Mesendoderm (in vitro differentiated cells): Measurements from ENCODE around the gene ZDHHC17.
A peak's percentile ranks its signal among the peaks of the same experiment; 100 is the strongest.
"Not testable (repeated sequence)": the region's sequence is repeated elsewhere in the genome, so short reads cannot be mapped to it uniquely, and the experiment has no call there.

ENCODE experiments used
- DNase-seq: peaks from one replicate; pipeline ENCODE4 v3.0.0; 2013
- H2AK5ac ChIP-seq: 2 replicates; pipeline ENCODE4 v1.6.1; 2013; ENCODE audit warnings: low read length, inconsistent platforms
- H2BK120ac ChIP-seq: 2 replicates; pipeline ENCODE4 v1.6.1; 2013; ENCODE audit warnings: low read depth, mild to moderate bottlenecking, low read length, moderate library complexity, mixed read lengths
- H2BK15ac ChIP-seq: replicated peaks from 2 replicates; pipeline ENCODE4 v1.6.1; 2013; ENCODE audit warnings: low read depth, mild to moderate bottlenecking, moderate library complexity
- H2BK5ac ChIP-seq: 2 replicates; pipeline ENCODE4 v1.6.1; 2013; ENCODE audit warnings: low read length, inconsistent platforms
- H3K18ac ChIP-seq: 2 replicates; pipeline ENCODE4 v1.6.1; 2013; ENCODE audit warnings: mild to moderate bottlenecking, low read length, mixed read lengths
- H3K23ac ChIP-seq: one replicate; pipeline ENCODE4 v1.6.1; 2013; ENCODE audit warnings: low read length
- H3K27ac ChIP-seq: 2 replicates; pipeline ENCODE4 v1.5.1; 2013; ENCODE audit warnings: low read depth, mild to moderate bottlenecking, inconsistent platforms, low read length, moderate library complexity
- H3K27me3 ChIP-seq: 2 replicates; pipeline ENCODE4 v1.6.1; 2013; ENCODE audit warnings: low read length, control low read depth, mild to moderate bottlenecking, inconsistent platforms; ENCODE audit not compliant: insufficient read depth, poor library complexity
- H3K36me3 ChIP-seq: 2 replicates; pipeline ENCODE4 v1.6.1; 2013; ENCODE audit warnings: low read length, inconsistent platforms; ENCODE audit not compliant: control insufficient read depth, insufficient read depth
- H3K4ac ChIP-seq: one replicate; pipeline ENCODE4 v1.6.1; 2013; ENCODE audit warnings: low read depth, mild to moderate bottlenecking, low read length, moderate library complexity
- H3K4me1 ChIP-seq: 2 replicates; pipeline ENCODE4 v1.6.1; 2013; ENCODE audit warnings: low read depth, low read length, inconsistent platforms; ENCODE audit not compliant: control insufficient read depth
- H3K4me2 ChIP-seq: 2 replicates; pipeline ENCODE4 v1.6.1; 2013; ENCODE audit warnings: low read length
- H3K4me3 ChIP-seq: 2 replicates; pipeline ENCODE4 v1.5.1; 2013; ENCODE audit warnings: mild to moderate bottlenecking, low read length
- H3K56ac ChIP-seq: one replicate; pipeline ENCODE4 v1.6.1; 2013; ENCODE audit warnings: low read length
- H3K79me1 ChIP-seq: 2 replicates; pipeline ENCODE4 v1.6.1; 2013; ENCODE audit warnings: low read length, inconsistent platforms
- H3K79me2 ChIP-seq: 2 replicates; pipeline ENCODE4 v1.6.1; 2013; ENCODE audit warnings: mild to moderate bottlenecking, low read length; ENCODE audit not compliant: control insufficient read depth, insufficient read depth
- H3K9ac ChIP-seq: 2 replicates; pipeline ENCODE4 v1.6.1; 2013; ENCODE audit warnings: low read length, inconsistent platforms
- H4K5ac ChIP-seq: one replicate; pipeline ENCODE4 v1.6.1; 2013; ENCODE audit warnings: low read length
- H4K8ac ChIP-seq: one replicate; pipeline ENCODE4 v1.6.1; 2013; ENCODE audit warnings: low read depth, mild to moderate bottlenecking, control low read depth, low read length, moderate library complexity
- WGBS: extraction: QIAGEN DNeasy Blood & Tissue Kit; methylation state at CpG from one replicate; pipeline ENCODE4 v1.1.7; 2013; ENCODE audit warnings: low lambda C conversion rate, missing lambda C conversion rate; ENCODE audit not compliant: insufficient coverage; ENCODE audit errors: extremely low coverage; 5-methylcytosine and 5-hydroxymethylcytosine counted together

ZDHHC17 gene

DNA sequence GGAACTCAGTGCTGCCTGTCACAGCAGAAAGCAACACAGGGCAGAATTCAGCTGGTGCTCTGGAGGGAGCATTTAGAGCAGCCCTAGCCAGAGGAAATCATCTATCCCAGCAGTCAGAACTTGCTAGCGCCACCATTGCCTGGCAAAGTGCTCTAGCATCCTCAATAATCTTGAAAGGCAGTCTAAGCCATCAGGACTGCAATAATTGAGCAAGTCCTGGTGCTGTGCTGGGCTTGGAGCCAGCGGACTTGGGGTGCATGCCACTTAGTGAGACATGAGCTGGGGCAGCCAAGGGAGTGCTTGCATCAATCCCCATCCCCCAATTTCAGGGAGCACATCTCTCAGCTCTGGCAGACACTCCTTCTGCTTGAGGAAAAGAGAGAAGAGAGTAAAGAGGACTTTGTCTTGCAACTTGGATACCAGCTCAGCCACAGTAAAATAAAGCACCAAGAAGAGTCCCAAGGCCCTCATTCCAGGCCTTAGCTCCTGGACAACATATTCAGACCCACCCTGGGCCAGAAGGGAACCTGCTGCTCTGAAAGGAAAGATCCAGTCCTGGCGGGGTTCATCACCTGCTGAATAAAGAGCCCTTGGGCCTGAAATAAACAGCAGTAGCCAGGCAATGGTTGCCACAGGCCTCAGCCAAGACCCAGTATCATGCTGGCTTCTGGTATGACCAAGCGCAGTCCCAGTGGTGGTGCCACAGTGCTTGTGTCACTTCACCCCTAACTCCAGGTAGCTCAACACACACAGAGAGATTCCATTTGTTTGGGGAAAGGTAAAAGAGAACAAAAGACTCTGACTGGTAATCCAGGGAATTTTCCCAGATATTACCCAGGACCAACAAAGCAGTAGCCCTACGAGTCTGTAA, 44.5 kb upstream of the ZDHHC17 start:
- H2BK15ac ChIP-seq, result no peak overlapping the region
- no peak overlapping the region for H3K4me3 ChIP-seq
- peak overlapping the region; percentile 13 for H3K27ac ChIP-seq
- H3K23ac ChIP-seq, result peak overlapping the region; percentile 10
- peak overlapping the region; percentile 27 for H3K4ac ChIP-seq
- no peaks in the 10 kb centered on the region for H3K27me3 ChIP-seq
- no peak overlapping the region for H4K5ac ChIP-seq
- H3K79me2 ChIP-seq, result no peaks in the 10 kb centered on the region
- H3K36me3 ChIP-seq, result no peaks in the 10 kb centered on the region
- H3K4me1 ChIP-seq, result no peaks in the 10 kb centered on the region
- WGBS, result no CpG with 5 or more reads among the region's 5 CpGs
- peak overlapping the region; percentile 23 for H3K18ac ChIP-seq
- H2BK5ac ChIP-seq, result no peak overlapping the region
- DNase-seq, result no peak
- H4K8ac ChIP-seq, result no peak overlapping the region
- no peak overlapping the region for H3K4me2 ChIP-seq
- H3K9ac ChIP-seq, result no peak overlapping the region
- no peaks in the 10 kb centered on the region for H3K79me1 ChIP-seq
- H3K56ac ChIP-seq, result no peak overlapping the region
- peak overlapping the region; percentile 10 for H2BK120ac ChIP-seq
- no peak overlapping the region for H2AK5ac ChIP-seq

DNA sequence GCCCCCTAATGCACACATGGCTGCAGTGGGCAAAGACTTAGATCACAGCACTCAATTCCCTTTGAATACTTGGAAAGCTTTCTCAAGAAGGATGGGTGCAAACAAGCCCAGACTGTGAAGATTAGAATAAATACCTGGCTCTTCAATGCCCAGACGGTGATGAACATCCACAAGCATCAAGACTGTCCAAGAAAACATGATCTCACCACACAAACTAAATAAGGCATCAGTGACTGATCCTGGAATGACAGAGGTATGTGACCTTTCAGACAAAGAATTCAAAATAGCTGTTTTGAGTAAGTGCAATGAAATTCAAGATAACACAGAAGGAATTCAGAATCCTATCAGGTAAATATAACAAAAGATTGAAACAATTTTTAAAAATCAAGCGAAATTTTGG, 43.8 kb upstream of the ZDHHC17 start:
- H4K5ac ChIP-seq, result no peak overlapping the region
- no peak overlapping the region for H3K4me2 ChIP-seq
- no peaks in the 10 kb centered on the region for H3K27me3 ChIP-seq
- H3K18ac ChIP-seq, result peak overlapping the region; percentile 23
- H3K4me1 ChIP-seq, result no peaks in the 10 kb centered on the region
- peak; percentile 80 for DNase-seq
- H3K79me1 ChIP-seq, result no peaks in the 10 kb centered on the region
- no peak overlapping the region for H2BK5ac ChIP-seq
- H2BK120ac ChIP-seq, result peak overlapping the region; percentile 10
- H3K4me3 ChIP-seq, result no peak overlapping the region
- H3K4ac ChIP-seq, result peak overlapping the region; percentile 27
- no peaks in the 10 kb centered on the region for H3K36me3 ChIP-seq
- no peak overlapping the region for H3K23ac ChIP-seq
- H3K79me2 ChIP-seq, result no peaks in the 10 kb centered on the region
- H2AK5ac ChIP-seq, result no peak overlapping the region
- H3K9ac ChIP-seq, result no peak overlapping the region
- H2BK15ac ChIP-seq, result no peak overlapping the region
- WGBS, result no CpG with 5 or more reads among the region's 2 CpGs
- H4K8ac ChIP-seq, result no peak overlapping the region
- H3K27ac ChIP-seq, result peak overlapping the region; percentile 13
- no peak overlapping the region for H3K56ac ChIP-seq

DNA sequence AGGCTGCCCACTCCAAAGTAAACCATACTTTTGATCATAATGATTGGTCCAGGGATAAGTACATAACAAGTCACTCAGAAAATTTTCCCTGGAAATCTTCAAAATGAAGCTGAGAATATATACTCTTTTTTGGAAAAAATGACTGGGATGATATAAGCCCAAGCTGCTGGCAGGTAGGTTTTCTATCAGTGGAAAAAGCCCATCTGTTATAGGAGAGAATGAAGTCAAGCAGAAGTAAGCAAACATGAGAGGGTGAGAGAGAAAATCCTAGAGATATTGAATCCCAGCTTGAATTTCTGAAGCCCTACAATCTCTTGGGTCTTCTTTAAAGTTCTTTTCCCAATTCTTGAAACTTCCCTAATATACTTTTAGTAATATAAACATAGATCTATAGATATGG, 37.3 kb upstream of the ZDHHC17 start:
- no peaks in the 10 kb centered on the region for H3K27me3 ChIP-seq
- no peaks in the 10 kb centered on the region for H3K36me3 ChIP-seq
- DNase-seq, result no peak
- no peaks in the 10 kb centered on the region for H3K79me2 ChIP-seq
- H2AK5ac ChIP-seq, result no peak overlapping the region
- no peak overlapping the region for H3K4me2 ChIP-seq
- H2BK5ac ChIP-seq, result no peak overlapping the region
- no peak overlapping the region for H3K9ac ChIP-seq
- H2BK120ac ChIP-seq, result no peak overlapping the region
- no peak overlapping the region for H3K4ac ChIP-seq
- no peak overlapping the region for H3K18ac ChIP-seq
- no peak overlapping the region for H4K8ac ChIP-seq
- no peak overlapping the region for H3K56ac ChIP-seq
- no peak overlapping the region for H3K4me3 ChIP-seq
- H2BK15ac ChIP-seq, result no peak overlapping the region
- no peaks in the 10 kb centered on the region for H3K4me1 ChIP-seq
- no peak overlapping the region for H3K23ac ChIP-seq
- no peaks in the 10 kb centered on the region for H3K79me1 ChIP-seq
- no peak overlapping the region for H4K5ac ChIP-seq
- no peak overlapping the region for H3K27ac ChIP-seq

DNA sequence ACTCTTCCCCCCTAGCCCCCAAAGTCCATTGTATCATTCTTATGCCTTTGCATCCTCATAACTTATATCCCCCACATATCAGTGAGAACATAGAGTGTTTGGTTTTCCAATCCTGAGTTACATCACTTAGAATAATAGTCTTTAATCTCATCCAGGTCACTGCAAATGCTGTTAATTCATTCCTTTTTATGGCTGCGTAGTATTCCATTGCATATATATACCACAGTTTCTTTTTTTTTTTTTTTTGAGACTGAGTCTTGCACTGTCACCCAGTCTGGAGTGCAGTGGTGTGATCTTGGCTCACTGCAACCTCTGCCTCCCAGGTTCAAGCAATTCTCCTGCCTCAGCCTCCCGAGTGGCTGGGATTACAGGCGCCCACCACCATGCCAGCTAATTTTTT, 31.7 kb upstream of the ZDHHC17 start:
- not testable (repeated sequence) for H3K23ac ChIP-seq, H3K79me2 ChIP-seq, H3K4me1 ChIP-seq, H4K5ac ChIP-seq, H3K79me1 ChIP-seq, H2BK5ac ChIP-seq, H3K4me2 ChIP-seq, H3K56ac ChIP-seq, DNase-seq, H3K27ac ChIP-seq, H3K27me3 ChIP-seq, H2AK5ac ChIP-seq, H3K18ac ChIP-seq, H4K8ac ChIP-seq, H2BK15ac ChIP-seq, H3K4me3 ChIP-seq, H2BK120ac ChIP-seq, H3K4ac ChIP-seq, H3K36me3 ChIP-seq, H3K9ac ChIP-seq
- WGBS, result no CpG with 5 or more reads among the region's 3 CpGs

DNA sequence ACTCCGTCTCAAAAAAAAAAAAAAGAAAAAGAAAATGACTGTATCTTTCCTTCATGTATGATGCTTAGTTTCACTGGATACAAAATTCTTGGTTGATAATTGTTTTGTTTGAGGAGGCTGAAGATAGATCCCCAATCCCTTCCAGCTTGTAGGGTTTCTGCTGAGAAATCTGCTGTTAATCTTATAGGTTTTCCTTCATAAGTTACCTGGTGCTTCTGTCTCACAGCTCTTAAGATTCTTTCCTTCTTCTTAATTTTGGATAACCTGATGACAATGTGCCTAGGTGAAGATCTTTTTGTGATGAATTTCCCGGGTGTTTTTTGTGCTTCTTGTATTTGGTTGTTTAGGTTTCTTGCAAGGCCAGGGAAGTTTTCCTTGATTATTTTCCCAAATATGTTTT, 26.2 kb upstream of the ZDHHC17 start:
- not testable (repeated sequence) for H3K18ac ChIP-seq, H3K36me3 ChIP-seq, H3K23ac ChIP-seq, H3K4me1 ChIP-seq, H2BK5ac ChIP-seq, H4K8ac ChIP-seq, H3K79me1 ChIP-seq, H3K4me3 ChIP-seq, H4K5ac ChIP-seq, H2BK15ac ChIP-seq, H3K4ac ChIP-seq, H3K9ac ChIP-seq, H3K27ac ChIP-seq, H3K56ac ChIP-seq, H3K79me2 ChIP-seq, H3K27me3 ChIP-seq, H3K4me2 ChIP-seq, H2AK5ac ChIP-seq, DNase-seq, H2BK120ac ChIP-seq
- no CpG with 5 or more reads among the region's 2 CpGs for WGBS
